ENCODE measurements around the gene CBFB.

The CBFB gene

GRCh38 chr16:67043420-67043819 lies 14.5 kb downstream of the CBFB start:
- DNase-seq, result no peak

DNA sequence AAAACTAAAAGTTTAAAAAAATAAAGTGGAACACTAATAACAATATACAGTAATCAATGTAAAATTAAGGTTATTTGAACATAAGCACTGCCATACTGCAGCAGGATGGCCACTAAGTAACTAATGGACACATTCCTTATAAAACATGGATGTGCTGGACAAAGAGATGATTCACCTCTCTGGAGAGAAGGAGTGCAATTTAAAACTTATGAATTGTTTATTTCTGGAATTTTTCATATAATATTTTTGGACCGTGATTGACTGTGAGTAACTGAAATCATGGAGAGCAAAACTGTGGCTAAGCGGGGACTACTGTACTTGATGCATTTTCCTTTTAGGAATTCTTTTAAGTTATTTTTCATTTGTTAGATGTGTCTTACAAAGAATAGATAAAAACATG lies 21.8 kb downstream of the CBFB start:
- no peak for DNase-seq

- no peak for DNase-seq
Measured at GRCh38 chr16:67052399-67052798, 23.4 kb downstream of the CBFB start.

DNA sequence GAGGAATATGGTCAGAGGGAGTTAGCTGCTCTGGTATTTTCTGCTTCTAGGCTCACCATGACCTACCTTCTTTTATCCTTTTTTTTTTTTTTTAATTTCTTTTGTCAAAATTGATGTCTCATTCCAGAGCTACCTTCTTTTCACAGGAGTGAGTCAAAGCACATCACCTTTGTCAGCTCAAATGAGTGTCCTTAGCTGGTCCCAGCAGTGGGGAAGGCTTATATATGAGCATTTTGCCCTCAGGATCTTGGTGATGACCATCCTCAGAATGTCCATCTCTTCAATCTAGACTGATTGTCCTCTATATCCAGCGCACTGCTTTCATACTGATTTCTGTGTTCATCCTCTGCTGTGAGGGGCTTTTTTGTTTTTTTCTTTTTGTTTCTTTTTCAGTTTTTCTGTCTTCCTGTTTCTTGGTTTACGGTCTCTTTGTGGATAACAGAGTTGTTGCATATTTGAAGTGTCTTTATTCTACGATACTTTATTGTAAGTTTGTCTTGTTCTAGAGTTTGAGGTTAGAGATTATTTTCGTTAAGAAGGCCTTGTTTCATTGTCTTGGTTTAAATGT lies 24.9 kb downstream of the CBFB start:
- DNase-seq, result peak; percentile 55

GRCh38 chr16:67054901-67055300 lies 26.0 kb downstream of the CBFB start:
- DNase-seq, result no peak

GRCh38 chr16:67055712-67056487 lies 27.0 kb downstream of the CBFB start:
- DNase-seq, result peak; percentile 88

DNA sequence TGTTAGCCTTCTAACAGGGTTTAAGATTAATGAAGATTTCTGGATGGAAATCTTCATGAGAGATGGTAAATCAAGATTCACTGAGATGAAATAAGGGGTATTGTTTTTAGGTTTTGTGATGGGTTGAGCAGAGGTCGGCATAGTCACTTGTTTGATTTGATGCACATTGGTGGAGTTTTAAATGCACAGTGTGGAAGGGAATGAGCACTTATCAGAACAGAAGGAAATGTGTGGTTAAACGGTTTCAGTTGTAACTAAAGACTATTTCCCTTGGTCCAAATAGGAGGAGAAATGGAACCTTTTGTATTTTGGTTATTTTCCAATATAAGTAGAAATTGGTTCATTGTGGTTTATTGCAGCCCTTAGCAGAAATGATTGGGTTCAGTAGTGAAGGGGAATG lies 34.1 kb downstream of the CBFB start:
- peak; percentile 44 for DNase-seq

- no peak for DNase-seq
Measured at GRCh38 chr16:67068212-67068753, 39.3 kb downstream of the CBFB start.

- DNase-seq, result no peak
Measured at GRCh38 chr16:67071476-67072048, 42.6 kb downstream of the CBFB start.

DNA sequence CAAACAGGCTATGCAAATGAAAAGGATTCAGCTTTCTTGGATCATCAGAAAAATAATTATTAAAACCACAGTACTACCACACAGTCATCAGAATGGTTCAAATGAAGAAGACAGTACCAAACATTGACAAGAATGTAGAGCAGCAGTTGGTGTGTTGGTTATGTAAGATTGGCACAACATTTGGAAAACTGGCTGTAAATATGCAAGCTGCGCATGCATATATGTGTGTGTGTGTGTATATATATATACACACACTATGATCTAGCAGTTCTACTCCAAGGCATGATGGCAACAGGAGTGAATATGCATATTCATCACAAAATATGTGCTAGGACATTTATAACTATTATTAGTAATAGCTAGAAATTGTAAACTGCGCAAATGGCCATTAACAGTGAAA lies 46.4 kb downstream of the CBFB start:
- no peak for DNase-seq

GRCh38 chr16:67077871-67078270 lies 48.9 kb downstream of the CBFB start:
- no peak for DNase-seq

DNA sequence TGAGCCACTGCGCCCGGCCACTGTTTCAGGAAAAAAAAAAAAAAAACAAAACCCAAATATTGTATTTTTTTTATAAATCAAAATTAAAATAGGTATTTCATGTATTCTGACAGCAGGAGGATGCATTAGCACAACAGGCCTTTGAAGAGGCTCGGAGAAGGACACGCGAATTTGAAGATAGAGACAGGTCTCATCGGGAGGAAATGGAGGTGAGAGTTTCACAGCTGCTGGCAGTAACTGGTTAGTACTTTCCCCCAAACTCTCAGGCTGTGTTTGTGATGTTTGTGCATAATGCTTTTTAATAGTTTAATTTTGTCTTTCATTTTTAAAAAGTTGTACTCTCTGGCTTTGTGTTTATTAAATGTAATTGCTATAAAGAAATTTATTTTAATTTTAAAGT lies 53.2 kb downstream of the CBFB start:
- DNase-seq, result no peak

DNA sequence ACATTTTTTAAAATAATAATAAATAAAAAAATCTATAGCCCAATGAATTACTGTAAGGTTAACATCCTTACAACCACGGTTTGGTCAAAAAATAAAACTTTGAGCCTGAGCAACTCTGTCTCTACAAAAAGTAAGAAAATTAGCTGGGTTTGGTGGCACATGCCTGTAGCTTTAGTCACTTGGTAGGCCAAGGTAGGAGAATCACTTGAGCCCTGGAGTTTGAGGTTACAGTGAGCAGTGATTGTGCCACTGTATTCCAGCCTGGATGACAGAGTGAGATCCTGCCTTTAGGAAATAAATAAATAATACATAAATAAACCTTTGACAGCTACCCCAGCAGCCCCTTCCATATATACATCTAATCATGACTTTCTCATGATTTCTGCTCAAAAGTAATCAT lies 53.9 kb downstream of the CBFB start:
- no peak for DNase-seq

DNA sequence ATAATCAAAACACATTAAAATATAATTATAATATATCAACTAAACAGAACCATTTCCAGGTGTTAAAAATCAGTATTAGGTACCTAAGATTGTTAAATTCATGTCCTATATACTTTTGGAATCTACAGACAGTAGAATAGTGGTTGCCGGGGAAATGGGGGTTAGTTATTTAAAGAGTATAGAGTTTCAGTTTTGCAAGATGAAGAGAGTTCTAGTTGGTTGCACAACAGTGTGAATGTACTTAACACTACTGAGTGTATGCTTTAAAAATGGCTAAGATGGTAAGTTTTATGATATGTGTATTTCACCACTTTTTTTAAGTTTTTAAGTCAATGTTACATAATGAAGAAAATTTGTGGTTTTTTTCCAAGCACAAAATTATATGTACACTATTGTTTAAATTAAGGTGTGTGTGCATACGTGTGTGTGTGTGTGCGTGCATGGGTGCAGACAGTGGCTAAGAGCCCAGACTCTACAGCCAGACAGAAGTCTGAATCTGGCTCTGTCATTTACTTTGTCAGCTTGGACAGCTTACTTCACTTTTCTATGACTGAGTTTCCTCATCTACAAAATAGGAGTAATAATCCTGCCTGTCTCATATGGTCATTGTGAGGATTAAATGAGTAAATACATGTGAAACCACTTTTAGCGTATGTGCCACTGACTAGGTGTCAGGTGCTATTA lies 55.5 kb downstream of the CBFB start:
- peak; percentile 23 for DNase-seq

DNA sequence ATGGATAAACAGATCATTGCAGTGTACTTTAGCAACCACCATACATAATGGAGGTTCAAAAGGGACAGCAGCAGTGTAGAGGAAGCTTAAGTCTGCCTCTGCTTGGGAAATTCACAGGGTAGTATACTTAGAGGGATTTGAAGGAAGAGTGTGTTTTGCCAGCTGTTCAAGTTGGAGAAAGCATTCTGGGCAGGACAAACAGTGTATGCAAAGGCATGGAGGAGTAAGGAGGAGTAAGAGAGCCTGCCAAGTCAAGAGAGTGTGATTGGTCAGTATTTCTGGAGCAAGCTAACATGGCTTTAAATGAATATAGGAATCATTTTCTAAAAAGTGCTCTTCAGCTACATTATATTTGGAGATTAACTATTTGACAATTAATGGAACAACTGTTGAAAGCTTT lies 57.9 kb downstream of the CBFB start:
- no peak for DNase-seq

GRCh38 chr16:67087291-67087690 lies 58.3 kb downstream of the CBFB start:
- no peak for DNase-seq

- no peak for DNase-seq
Measured at GRCh38 chr16:67087803-67088202, 58.9 kb downstream of the CBFB start.

DNA sequence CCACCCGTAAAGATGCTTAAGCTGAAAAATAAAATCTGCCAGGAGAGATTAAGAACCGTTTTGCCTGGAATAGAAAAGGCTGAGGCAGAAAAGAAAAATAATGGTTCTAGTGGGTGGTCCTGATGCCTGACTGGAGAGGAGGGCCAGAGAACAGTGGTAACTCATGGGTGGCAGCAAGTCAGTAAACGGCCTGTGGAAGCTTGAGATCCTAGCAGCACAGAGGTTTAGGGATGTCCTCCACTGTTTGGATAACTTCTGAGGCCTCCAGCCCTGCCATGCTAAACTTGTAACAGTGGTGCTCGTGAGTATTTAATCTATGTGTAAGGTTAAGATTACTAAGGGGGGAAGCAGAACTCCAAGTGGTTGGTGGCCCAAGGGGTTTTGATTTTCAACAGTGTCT lies 59.6 kb downstream of the CBFB start:
- DNase-seq, result no peak

DNA sequence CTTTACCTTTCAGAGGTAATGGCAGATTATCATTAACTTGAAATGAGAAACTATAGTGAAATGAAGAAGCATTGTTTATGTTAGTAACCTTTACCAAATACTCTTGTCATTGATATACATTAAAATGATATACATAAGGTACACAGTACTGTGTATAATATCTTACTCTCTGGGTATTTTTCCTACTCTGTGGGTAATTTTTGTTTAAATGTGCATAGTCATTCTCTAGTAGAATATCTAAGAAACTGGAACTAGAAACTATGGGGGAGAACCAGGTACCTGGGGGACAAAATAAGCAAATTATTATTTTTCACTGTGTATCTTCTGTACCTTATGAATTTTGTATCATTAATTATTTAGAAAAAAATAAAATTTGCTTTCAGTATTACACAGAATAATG lies 60.2 kb downstream of the CBFB start:
- no peak for DNase-seq

- DNase-seq, result no peak
Measured at GRCh38 chr16:67091906-67092566, 63.1 kb downstream of the CBFB start.

DNA sequence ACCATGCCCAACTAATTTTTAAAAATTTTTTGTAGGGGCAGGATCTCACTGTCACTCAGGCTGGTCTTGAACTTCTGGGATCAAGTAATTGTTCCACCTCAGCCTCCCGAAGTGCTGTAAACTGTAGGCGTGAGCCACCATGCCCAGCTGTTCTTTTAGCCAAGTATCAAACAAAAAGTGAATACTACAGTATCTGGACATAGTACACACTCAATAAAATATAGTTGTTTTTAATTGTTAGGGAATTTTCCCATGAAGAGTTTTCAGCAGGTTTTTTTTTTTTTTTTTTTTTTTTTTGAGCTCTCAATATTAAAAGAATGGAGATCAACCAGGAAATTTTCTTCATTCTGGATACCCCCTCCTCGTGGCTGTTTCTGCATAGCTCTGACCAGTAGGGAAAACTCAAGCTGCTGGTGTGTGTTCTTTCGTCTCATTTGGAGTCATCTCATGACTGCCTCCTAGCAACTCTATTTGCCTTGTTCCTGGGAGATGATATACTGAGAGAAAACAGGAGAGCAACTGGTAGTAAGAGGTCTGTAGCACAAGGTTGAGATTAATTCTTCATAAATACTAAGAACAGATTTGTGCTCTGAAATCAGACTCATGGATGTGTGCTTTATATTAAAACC lies 64.3 kb downstream of the CBFB start:
- no peak for DNase-seq

GRCh38 chr16:67098599-67098998 lies 69.7 kb downstream of the CBFB start:
- no peak for DNase-seq

All from activated CD4-positive, alpha-beta T cell treated with anti-CD3 and anti-CD28 coated beads, Interleukin-2, Interleukin-6, amounts not matched to agents 100 ng/mL and 50 ng/mL, durations not matched to agents 16 hours and 8 hours (primary cell).